Measurements from ENCODE around the gene STC2. TPM values are rescaled to one million over a fixed set of nuclear protein-coding genes. Genes with fewer than 3 reads are reported as not detected.

The STC2 gene
- total and polyA plus RNA-seq, 2 of the 8 experiments (the other 6 are each of a cell fraction or from before 2014, with no cell fraction given) = 26.4 to 53.1 TPM

- H4K8ac ChIP-seq (ENCODE audit: extremely low read depth, insufficient read depth, low read length) = no peak overlapping the region
- peak overlapping the region; percentile 88 for H2AFZ ChIP-seq (ENCODE audit: low read length)
- H3K9me3 ChIP-seq (ENCODE audit: insufficient read depth in 2 of 2, low read depth in 1 of 2, low read length in 1 of 2) = peaks cover 0 to 3% of the 10 kb centered on the region in 2 experiments; a peak in 1 of 4 replicates
- H2BK20ac ChIP-seq (ENCODE audit: low read length) = 0 out of 2 replicates have a peak overlapping the region, but pooled peaks have one; percentile 61
- no peak overlapping the region for H4K5ac ChIP-seq (ENCODE audit: insufficient read length, low read depth, low read length)
- H3K79me1 ChIP-seq (ENCODE audit: low read depth, low read length) = no peaks in the 10 kb centered on the region
- 10% methylated on average over 41 of the region's 45 CpGs; no CpG with 5 or more reads in 1 of the 2 experiments for WGBS, 2 experiments (ENCODE audit: extremely low coverage in 1 of 2, insufficient coverage in 1 of 2, insufficient read length in 1 of 2, insufficient replicate concordance in 2 of 2, low coverage in 1 of 2, low lambda C conversion rate in 2 of 2, missing lambda C conversion rate in 1 of 2)
- H2BK12ac ChIP-seq (ENCODE audit: low read depth, low read length) = 0 out of 2 replicates have a peak overlapping the region, but pooled peaks have one; percentile 40
- no peak overlapping the region for H3K27ac ChIP-seq (ENCODE audit: low read depth, low read length)
- peak overlapping the region in 1 of 4 experiments; percentile 13; a peak in 1 of 7 replicates for H3K9ac ChIP-seq (replicated peaks in 1 of 4; ENCODE audit: extremely low read depth in 1 of 4, low read depth in 3 of 4, low read length in 3 of 4)
- no peak overlapping the region for H3K56ac ChIP-seq (replicated peaks; ENCODE audit: insufficient read length, low read depth, low read length)
- H3K36me3 ChIP-seq (ENCODE audit: control insufficient read depth in 2 of 4, insufficient read depth in 4 of 4, low read length in 3 of 4) = no peaks in the 10 kb centered on the region
- ChIA-PET POLR2A (ENCODE audit: partially characterized antibody) (interaction anchor here (0.6 to 1.2 kb wide), 4 partner anchors 9 to 123 kb away, joined by 3 to 9 read pairs (median 4); partner anchors contain the start of gene STC2), CTCF (ENCODE audit: partially characterized antibody) (interaction anchor here (0.6 to 2.7 kb wide), 17 partner anchors 9 to 604 kb away, joined by 3 to 13 read pairs (median 4); partner anchors contain the start of gene ATP6V0E1)
- FAIRE-seq (no peak), DNase-seq (ENCODE audit: low read depth in 1 of 2, low spot score in 2 of 2) (peak; percentile 50 to 91)
- H3K4me2 ChIP-seq (ENCODE audit: insufficient read depth in 1 of 2, low read depth in 2 of 2, low read length in 2 of 2) = peak overlapping the region; percentile 7 to 57; a peak in 3 of 4 replicates
- no peak overlapping the region for H2BK120ac ChIP-seq (replicated peaks; ENCODE audit: low read depth, low read length)
- H3K14ac ChIP-seq (ENCODE audit: insufficient read length) = no peak overlapping the region
- H3K4ac ChIP-seq (replicated peaks; ENCODE audit: insufficient read length, low read depth, low read length) = no peak overlapping the region
- peaks cover 0 to 2% of the 10 kb centered on the region in 2 experiments for H4K20me1 ChIP-seq (replicated peaks in 1 of 2; ENCODE audit: control insufficient read depth in 1 of 2, insufficient read depth in 2 of 2, low read length in 2 of 2)
- H3K79me2 ChIP-seq (ENCODE audit: control insufficient read depth in 1 of 2, insufficient read depth in 2 of 2, low read length in 2 of 2) = no peaks in the 10 kb centered on the region
- H4K91ac ChIP-seq (replicated peaks; ENCODE audit: insufficient read length, low read length) = peak overlapping the region; percentile 22
- H3K18ac ChIP-seq (ENCODE audit: extremely low read depth, low read length) = no peak overlapping the region
- H2BK15ac ChIP-seq (ENCODE audit: low read length) = peak overlapping the region; percentile 29; the same call in 1 of the 2 replicates
- no peak overlapping the region for H2AK5ac ChIP-seq (ENCODE audit: low read depth, low read length)
- peaks cover 3 to 20% (median 18%) of the 10 kb centered on the region in 4 experiments for H3K27me3 ChIP-seq (replicated peaks in 1 of 4; ENCODE audit: control insufficient read depth in 3 of 4, extremely low read depth in 1 of 4, insufficient read depth in 3 of 4, low read length in 3 of 4)
- peaks cover 7% of the 10 kb centered on the region; the same call in 1 of the 2 replicates for H3K23me2 ChIP-seq (ENCODE audit: low read depth, low read length)
- H3K4me1 ChIP-seq (replicated peaks in 1 of 4; ENCODE audit: control insufficient read depth in 3 of 4, insufficient read depth in 4 of 4, low read length in 3 of 4) = peaks cover 0 to 4% (median 0%) of the 10 kb centered on the region in 4 experiments; a peak in 1 of 7 replicates
- peak overlapping the region in 2 of 4 experiments; percentile 10 to 47; a peak in 3 of 8 replicates for H3K4me3 ChIP-seq (ENCODE audit: extremely low read depth in 1 of 4, insufficient read depth in 2 of 4, low read depth in 3 of 4, low read length in 4 of 4)
- no peak overlapping the region for H2BK5ac ChIP-seq (ENCODE audit: low read depth, low read length)
- no peak overlapping the region for H3K23ac ChIP-seq (ENCODE audit: insufficient read length)
- TF ChIP-seq RNF2 (IDR thresholded peaks at IDR 0.05; ENCODE audit: borderline replicate concordance, low read depth, low read length, missing control alignments, poor library complexity, severe bottlenecking) (peak; percentile 59), GABPA (IDR thresholded peaks at IDR 0.05; ENCODE audit: borderline replicate concordance, insufficient read depth, low read length) (peak; percentile 39; the same call in 1 of the 2 replicates), E2F6 (IDR thresholded peaks at IDR 0.05) (peak; percentile 99), CREB1 (IDR thresholded peaks at IDR 0.05) (peak; percentile 31; the same call in 1 of the 2 replicates), ASH2L (IDR thresholded peaks at IDR 0.05; ENCODE audit: low read length) (peak; percentile 27)
These were observed 44.6 kb downstream of the STC2 start for GRCh38 chr5:173283318-173284288.
